Measurements from ENCODE around the gene UCHL5. TPM values are rescaled to one million over a fixed set of nuclear protein-coding genes. Genes with fewer than 3 reads are reported as not detected.
"Not testable (repeated sequence)": the region's sequence is repeated elsewhere in the genome, so short reads cannot be mapped to it uniquely, and the experiment has no call there.

UCHL5 gene
- total RNA-seq, 1 donor, result 7.8 TPM

- DNase-seq (ENCODE audit: low read depth in 2 of 3, low spot score in 2 of 3), result no peak
These were observed 6.8 kb upstream of the UCHL5 start for GRCh38 chr1:193065954-193066353.

- DNase-seq (ENCODE audit: low read depth in 2 of 3, low spot score in 2 of 3), result no peak
These were observed 3.7 kb upstream of the UCHL5 start for GRCh38 chr1:193062698-193063463.

- DNase-seq (ENCODE audit: low read depth in 2 of 3, low spot score in 2 of 3), result no peak
These were observed 1.8 kb upstream of the UCHL5 start for GRCh38 chr1:193060938-193061337.

- no peak for DNase-seq (ENCODE audit: low read depth in 2 of 3, low spot score in 2 of 3)
These were observed 1.2 kb upstream of the UCHL5 start for GRCh38 chr1:193060406-193060805.

- DNase-seq (ENCODE audit: low read depth in 2 of 3, low spot score in 2 of 3), result no peak
These were observed 899 bp upstream of the UCHL5 start for GRCh38 chr1:193060115-193060403.

GRCh38 chr1:193058529-193059281, 455 bp downstream of the UCHL5 start:
- DNase-seq (ENCODE audit: low read depth in 2 of 3, low spot score in 2 of 3), result peak; percentile 24 to 72 (median 52)

- DNase-seq (ENCODE audit: low read depth in 2 of 3, low spot score in 2 of 3), result no peak
These were observed 4.9 kb downstream of the UCHL5 start for GRCh38 chr1:193054169-193054675.

- DNase-seq (ENCODE audit: low read depth in 2 of 3, low spot score in 2 of 3), result not testable (repeated sequence)
These were observed 10.2 kb downstream of the UCHL5 start for GRCh38 chr1:193048913-193049312.

GRCh38 chr1:193042766-193043691, 16.1 kb downstream of the UCHL5 start:
- no peak for DNase-seq (ENCODE audit: low read depth in 2 of 3, low spot score in 2 of 3)

GRCh38 chr1:193040011-193040410, 19.1 kb downstream of the UCHL5 start:
- DNase-seq (ENCODE audit: low read depth in 2 of 3, low spot score in 2 of 3), result no peak

GRCh38 chr1:193036337-193037047, 22.7 kb downstream of the UCHL5 start:
- DNase-seq (ENCODE audit: low read depth in 2 of 3, low spot score in 2 of 3), result no peak

- DNase-seq (ENCODE audit: low read depth in 2 of 3, low spot score in 2 of 3), result no peak
These were observed 25.6 kb downstream of the UCHL5 start for GRCh38 chr1:193033610-193034009.

GRCh38 chr1:193032643-193033427, 26.3 kb downstream of the UCHL5 start:
- DNase-seq (ENCODE audit: low read depth in 2 of 3, low spot score in 2 of 3), result not testable (repeated sequence)

- peak in 1 of 3 donors; percentile 39 for DNase-seq (ENCODE audit: low read depth in 2 of 3, low spot score in 2 of 3)
These were observed 27.7 kb downstream of the UCHL5 start for GRCh38 chr1:193031431-193031830.

- no peak for DNase-seq (ENCODE audit: low read depth in 2 of 3, low spot score in 2 of 3)
These were observed 28.9 kb downstream of the UCHL5 start for GRCh38 chr1:193030280-193030679.

GRCh38 chr1:193025218-193025617, 33.9 kb downstream of the UCHL5 start:
- DNase-seq (ENCODE audit: low read depth in 2 of 3, low spot score in 2 of 3), result no peak

- peak in 2 of 3 donors; percentile 43 to 77 for DNase-seq (ENCODE audit: low read depth in 2 of 3, low spot score in 2 of 3)
These were observed 39.6 kb downstream of the UCHL5 start for GRCh38 chr1:193019442-193020026.

- DNase-seq (ENCODE audit: low read depth in 2 of 3, low spot score in 2 of 3), result no peak
These were observed 42.4 kb downstream of the UCHL5 start for GRCh38 chr1:193016788-193017187.

- DNase-seq (ENCODE audit: low read depth in 2 of 3, low spot score in 2 of 3), result no peak
These were observed 44.8 kb downstream of the UCHL5 start for GRCh38 chr1:193014400-193014799.

Measured in hematopoietic multipotent progenitor cell (in vitro differentiated cells).